ENCODE data around the gene BFSP2.

GRCh38 chr3:133467780-133468179 is 67.9 kb downstream of the BFSP2 start:
- TF ChIP-seq CTCF (IDR thresholded peaks at IDR 0.05) (no peak), POLR2A (IDR thresholded peaks at IDR 0.05) (no peak)
